Muscle layer of duodenum (tissue), 2 donors: ENCODE measurements around the gene C1R.

ENCODE experiments used
- H3K27ac ChIP-seq: one replicate; pipeline ENCODE4 v1.7.0; 2013; ENCODE audit warnings: mild to moderate bottlenecking, low read length
- H3K27me3 ChIP-seq: one replicate; pipeline ENCODE4 v1.7.0; 2013; ENCODE audit warnings: low read depth, mild to moderate bottlenecking, control low read depth, low read length
- H3K36me3 ChIP-seq, 2 donors: one replicate each; pipeline ENCODE4 v1.7.0; 2013; ENCODE audit warnings: low read length in 2 of 2, control low read depth in 1 of 2, mild to moderate bottlenecking in 1 of 2; ENCODE audit not compliant: insufficient read depth in 2 of 2, control insufficient read depth in 1 of 2
- H3K4me1 ChIP-seq, 2 donors: one replicate each; pipeline ENCODE4 v1.7.0; 2013; ENCODE audit warnings: low read length in 2 of 2, mild to moderate bottlenecking in 2 of 2, control low read depth in 1 of 2, moderate library complexity in 1 of 2; ENCODE audit not compliant: insufficient read depth in 2 of 2, control insufficient read depth in 1 of 2
- H3K4me3 ChIP-seq, 2 donors: one replicate each; pipeline ENCODE4 v1.7.0; 2013; ENCODE audit warnings: low read length in 2 of 2, low read depth in 1 of 2, mild to moderate bottlenecking in 1 of 2
- H3K9me3 ChIP-seq, 2 donors: one replicate each; pipeline ENCODE4 v1.7.0; 2013; ENCODE audit warnings: low read length in 2 of 2, control low read depth in 1 of 2, mild to moderate bottlenecking in 1 of 2; ENCODE audit not compliant: control insufficient read depth in 1 of 2
- donor health status: healthy.

Gene C1R

DNA sequence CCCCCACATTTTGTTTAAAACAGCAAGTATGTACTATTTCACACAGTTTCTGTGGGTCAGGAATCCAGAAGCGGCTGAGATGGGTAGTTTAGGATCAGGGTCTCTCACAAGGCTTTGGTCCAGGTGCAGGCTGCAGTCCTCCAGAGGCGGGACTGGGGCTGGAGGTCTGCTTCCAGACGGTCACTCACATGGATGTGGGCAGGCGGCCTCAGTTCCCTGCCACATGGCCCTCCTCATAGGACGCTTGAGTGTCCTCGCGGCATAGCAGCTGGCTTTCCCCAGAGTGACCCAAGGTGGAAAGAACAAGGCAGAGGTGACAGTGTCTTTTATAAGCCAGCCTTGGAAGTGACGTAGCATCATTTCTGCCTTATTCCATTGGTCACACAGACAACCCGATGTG, 24.7 kb upstream of the C1R start:
- Histone ChIP-seq H3K36me3 (peaks cover 5 to 6% of the 10 kb centered on the region in 2 donors), H3K4me3 (no peak overlapping the region), H3K4me1 (peaks cover 0 to 10% of the 10 kb centered on the region in 2 donors), H3K9me3 (no peaks in the 10 kb centered on the region), H3K27ac (no peak overlapping the region), H3K27me3 (no peaks in the 10 kb centered on the region)

DNA sequence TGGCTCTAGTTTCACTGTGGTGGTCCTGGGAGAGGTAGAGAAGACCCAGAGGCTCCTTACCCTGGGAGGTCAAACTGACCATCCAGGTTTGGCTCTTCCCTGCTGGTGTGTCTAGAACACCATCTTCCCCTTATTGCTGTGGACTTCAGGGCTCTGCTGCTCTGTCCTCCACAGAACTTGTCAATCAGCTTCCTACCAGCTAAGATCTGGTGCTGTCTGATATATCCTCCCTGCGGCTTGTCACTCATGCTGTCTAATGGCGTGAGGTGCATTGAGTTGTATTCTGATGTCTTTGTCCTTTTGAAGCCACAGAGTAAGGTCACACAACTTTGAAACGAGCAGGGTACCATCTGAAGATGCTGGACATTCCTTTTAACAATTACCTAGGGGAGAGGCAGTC, 24.0 kb upstream of the C1R start:
- no peaks in the 10 kb centered on the region for H3K27me3 ChIP-seq
- H3K27ac ChIP-seq = no peak overlapping the region
- no peaks in the 10 kb centered on the region for H3K9me3 ChIP-seq
- H3K4me1 ChIP-seq = peaks cover 0 to 10% of the 10 kb centered on the region in 2 donors
- H3K36me3 ChIP-seq = peaks cover 5 to 6% of the 10 kb centered on the region in 2 donors
- no peak overlapping the region for H3K4me3 ChIP-seq

GRCh38 chr12:7114851-7115250, 22.6 kb upstream of the C1R start:
- peaks cover under 1 to 10% of the 10 kb centered on the region in 2 donors for H3K4me1 ChIP-seq
- no peaks in the 10 kb centered on the region for H3K27me3 ChIP-seq
- H3K4me3 ChIP-seq = no peak overlapping the region

GRCh38 chr12:7114008-7114407, 21.8 kb upstream of the C1R start:
- no peak overlapping the region for H3K4me3 ChIP-seq
- H3K27ac ChIP-seq = no peak overlapping the region
- no peaks in the 10 kb centered on the region for H3K9me3 ChIP-seq
- H3K4me1 ChIP-seq = peaks cover 7 to 10% of the 10 kb centered on the region in 2 donors
- H3K36me3 ChIP-seq = peaks cover 5 to 6% of the 10 kb centered on the region in 2 donors
- H3K27me3 ChIP-seq = no peaks in the 10 kb centered on the region

More at GRCh38 chr12:7114851-7115250, 22.6 kb upstream of the C1R start:
- Histone ChIP-seq H3K27ac (no peak overlapping the region), H3K9me3 (no peaks in the 10 kb centered on the region), H3K36me3 (peaks cover 5 to 6% of the 10 kb centered on the region in 2 donors)

- Histone ChIP-seq H3K4me1 (peaks cover 7 to 10% of the 10 kb centered on the region in 2 donors), H3K27ac (no peak overlapping the region), H3K4me3 (no peak overlapping the region), H3K36me3 (peaks cover 5 to 6% of the 10 kb centered on the region in 2 donors), H3K27me3 (no peaks in the 10 kb centered on the region), H3K9me3 (no peaks in the 10 kb centered on the region)
Measured at GRCh38 chr12:7113389-7113871, 21.2 kb upstream of the C1R start.

DNA sequence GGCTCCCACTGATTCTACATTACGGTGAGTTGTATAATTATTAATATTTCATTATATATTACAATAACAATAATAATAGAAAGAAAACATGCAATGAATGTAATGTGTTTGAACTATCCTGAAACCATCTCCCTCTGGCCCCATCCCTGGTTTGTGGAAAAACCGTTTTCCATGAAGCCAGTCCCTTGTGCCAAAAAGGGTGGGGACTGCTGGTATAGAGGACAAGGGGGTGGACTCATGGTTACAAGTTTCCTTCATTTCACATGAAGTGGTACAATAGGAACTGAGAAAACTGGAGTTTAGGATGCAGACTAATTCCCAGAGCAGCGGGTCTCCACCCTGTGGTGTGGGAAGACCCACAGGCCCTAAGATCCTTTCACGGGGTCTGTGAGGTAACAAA, 19.8 kb upstream of the C1R start:
- peaks cover 7 to 10% of the 10 kb centered on the region in 2 donors for H3K4me1 ChIP-seq
- H3K9me3 ChIP-seq = no peaks in the 10 kb centered on the region
- H3K4me3 ChIP-seq = no peak overlapping the region
- no peaks in the 10 kb centered on the region for H3K27me3 ChIP-seq
- peaks cover 5 to 6% of the 10 kb centered on the region in 2 donors for H3K36me3 ChIP-seq
- H3K27ac ChIP-seq = no peak overlapping the region

DNA sequence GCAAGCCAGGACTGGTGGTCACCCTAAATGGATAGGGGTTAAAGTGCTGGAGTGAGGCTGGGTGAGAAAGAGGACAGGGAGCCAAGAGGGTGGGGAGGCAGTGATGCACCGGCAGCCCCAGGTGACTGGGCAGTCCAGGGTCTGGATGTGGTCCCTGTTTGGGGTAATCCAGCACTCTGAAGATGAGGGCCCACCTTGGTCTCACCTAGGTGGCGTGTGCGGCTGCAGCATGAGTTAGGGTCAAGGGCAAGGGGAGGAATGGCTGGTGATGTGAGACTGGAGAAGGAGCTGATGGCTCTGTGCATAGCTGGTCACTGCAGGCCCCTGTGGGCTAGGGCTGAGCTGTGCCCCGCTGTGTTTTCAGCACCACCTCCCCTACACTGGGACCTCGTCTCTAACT, 18.4 kb upstream of the C1R start:
- Histone ChIP-seq H3K9me3 (no peaks in the 10 kb centered on the region), H3K4me1 (peaks cover 7 to 10% of the 10 kb centered on the region in 2 donors), H3K36me3 (peaks cover 0 to 3% of the 10 kb centered on the region in 2 donors), H3K27me3 (no peaks in the 10 kb centered on the region), H3K4me3 (no peak overlapping the region), H3K27ac (no peak overlapping the region)

- peaks cover 0 to 3% of the 10 kb centered on the region in 2 donors for H3K36me3 ChIP-seq
- H3K27ac ChIP-seq = peak overlapping the region; percentile 86
- peak overlapping the region; percentile 15 to 88 for H3K4me3 ChIP-seq
- H3K27me3 ChIP-seq = no peaks in the 10 kb centered on the region
- no peaks in the 10 kb centered on the region for H3K9me3 ChIP-seq
- peaks cover 7 to 10% of the 10 kb centered on the region in 2 donors for H3K4me1 ChIP-seq
Measured at GRCh38 chr12:7109572-7109920, 17.3 kb upstream of the C1R start.

DNA sequence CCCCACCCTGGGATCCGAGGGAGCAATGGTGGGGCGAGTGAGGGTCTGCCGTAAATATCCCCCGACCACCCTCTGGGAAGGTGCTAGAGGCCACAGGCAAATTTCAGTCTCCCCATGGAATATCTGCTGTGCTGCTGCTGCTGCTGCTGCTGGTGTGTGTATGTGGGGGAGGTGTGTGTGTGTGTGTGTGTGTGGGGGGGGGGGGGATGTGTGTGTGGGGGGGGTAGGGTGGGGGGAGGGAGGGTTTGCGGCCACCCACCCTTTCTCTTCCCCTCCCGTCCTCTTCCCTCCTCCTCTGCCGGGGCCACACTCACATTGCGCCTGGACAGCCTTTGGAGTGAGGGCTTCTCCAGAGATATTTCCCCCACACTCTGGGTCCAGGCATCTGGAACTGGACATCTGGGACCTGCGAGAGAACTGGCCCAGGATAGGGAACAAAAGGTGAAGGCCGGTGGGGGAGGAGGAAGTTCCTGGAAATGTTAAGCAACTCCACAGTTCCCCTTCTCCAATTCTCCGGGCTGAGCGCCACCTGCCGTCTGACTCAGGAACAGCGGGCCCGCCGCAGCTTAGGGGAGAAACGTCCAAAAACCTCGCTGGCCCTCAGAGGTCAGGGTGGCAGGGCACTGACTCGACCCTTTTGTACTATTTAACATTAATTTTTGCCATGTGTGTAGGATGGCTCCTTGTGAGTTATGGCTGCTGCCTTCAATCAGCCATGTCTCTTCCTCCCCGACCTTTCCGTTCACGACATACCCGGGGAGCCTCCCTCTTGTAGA, 16.7 kb upstream of the C1R start, which contains the start of gene C1RL:
C1RL (minus strand) TSS at position 419 of the 776 bp plus-strand sequence; CDS start at position 385, 34 bp downstream.
- no peaks in the 10 kb centered on the region for H3K9me3 ChIP-seq
- no peaks in the 10 kb centered on the region for H3K27me3 ChIP-seq
- peak within 1 kb of the TSS; percentile 98 for H3K27ac ChIP-seq
- H3K4me1 ChIP-seq = peaks cover 7 to 10% of the 10 kb centered on the region in 2 donors
- H3K4me3 ChIP-seq = peak within 1 kb of the TSS; percentile 66 to 88
- peaks cover 3 to 5% of the 10 kb centered on the region in 2 donors for H3K36me3 ChIP-seq

DNA sequence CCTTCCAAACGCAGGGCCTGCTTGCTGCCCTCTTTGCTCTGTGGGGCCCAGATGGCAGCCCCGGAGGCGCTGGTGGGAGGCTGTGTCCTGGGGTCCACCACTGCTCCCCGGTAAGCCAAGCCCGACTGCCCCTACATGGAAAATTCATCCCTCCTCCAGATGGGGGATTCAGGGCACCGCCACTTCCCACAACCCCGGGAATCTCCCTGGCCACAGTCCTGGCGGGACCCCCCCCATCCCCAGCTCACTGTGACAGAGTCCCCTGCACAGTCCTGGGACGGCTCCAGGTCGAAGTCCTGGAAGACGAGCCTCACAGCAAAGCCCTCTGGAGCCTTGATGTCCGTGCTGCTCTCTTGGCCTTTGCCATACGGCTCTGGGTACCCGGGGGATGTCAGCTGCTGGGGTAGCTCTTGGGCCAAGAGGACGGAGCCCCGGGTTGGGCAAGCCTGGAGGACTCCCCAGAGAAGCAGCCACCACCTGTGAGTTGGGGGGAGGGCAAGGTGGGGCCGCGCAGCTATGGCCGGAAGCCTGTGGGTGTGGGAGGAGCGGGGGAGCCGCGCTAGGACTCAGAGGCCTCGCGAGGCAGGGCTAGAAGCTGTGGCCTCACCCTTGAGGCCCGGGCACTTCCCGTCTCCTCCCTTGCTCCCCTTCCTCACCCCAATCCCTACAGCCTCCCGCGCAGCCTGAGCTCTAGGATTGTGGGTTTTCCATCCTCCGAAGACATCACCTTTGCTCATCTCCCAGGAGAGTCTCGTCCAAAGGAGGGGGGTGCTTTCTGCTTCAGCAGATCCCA, 16.0 kb upstream of the C1R start:
- no peaks in the 10 kb centered on the region for H3K27me3 ChIP-seq
- H3K4me1 ChIP-seq = peaks cover 5 to 7% of the 10 kb centered on the region in 2 donors
- H3K9me3 ChIP-seq = no peaks in the 10 kb centered on the region
- peaks cover 3 to 13% of the 10 kb centered on the region in 2 donors for H3K36me3 ChIP-seq
- H3K27ac ChIP-seq = peak overlapping the region; percentile 98
- H3K4me3 ChIP-seq = peak overlapping the region; percentile 66 to 88

DNA sequence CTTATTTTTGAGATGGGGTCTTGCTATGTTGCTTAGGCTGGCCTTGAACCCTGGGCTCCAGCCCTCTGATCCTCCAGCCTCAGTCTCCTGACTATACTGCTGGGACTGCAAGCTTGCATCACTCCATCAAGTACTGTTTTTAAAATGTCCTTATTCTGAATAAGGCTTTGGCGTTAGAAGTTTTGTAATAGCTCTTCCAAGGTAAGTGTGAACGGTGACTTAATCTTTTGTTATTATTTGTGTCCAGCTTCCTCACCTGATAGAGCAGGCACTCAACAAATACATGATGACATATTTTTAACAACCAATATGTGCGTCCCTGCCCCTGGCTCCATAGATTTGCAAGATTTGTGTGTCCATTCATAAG, 15.4 kb upstream of the C1R start:
- Histone ChIP-seq H3K36me3 (peaks cover 3 to 17% of the 10 kb centered on the region in 2 donors), H3K9me3 (no peaks in the 10 kb centered on the region), H3K4me1 (peaks cover 0 to 7% of the 10 kb centered on the region in 2 donors)

More for the DNA sequence above, 15.4 kb upstream of the C1R start:
- H3K27me3 ChIP-seq = no peaks in the 10 kb centered on the region
- H3K4me3 ChIP-seq = peak overlapping the region; percentile 66 to 88
- peak overlapping the region; percentile 98 for H3K27ac ChIP-seq
